Measurements from ENCODE around the gene RMND1. TPM values are rescaled to one million over a fixed set of nuclear protein-coding genes. Genes with fewer than 3 reads are reported as not detected.

The RMND1 gene
- total RNA-seq, 1 donor, result 56.5 TPM

GRCh38 chr6:151408858-151409257 lies 43.1 kb downstream of the RMND1 start:
- Histone ChIP-seq H3K79me2 (ENCODE audit: insufficient read depth, low read length) (peaks cover 56% of the 10 kb centered on the region), H3K4me3 (ENCODE audit: insufficient read depth, low read length) (no peak overlapping the region), H3K27ac (ENCODE audit: low read depth, low read length) (no peak overlapping the region), H3K9me3 (ENCODE audit: low read depth, low read length) (no peaks in the 10 kb centered on the region), H4K20me1 (ENCODE audit: insufficient read depth, low read length) (peaks cover 5% of the 10 kb centered on the region), H2AFZ (ENCODE audit: low read length) (no peak overlapping the region), H3K4me2 (ENCODE audit: insufficient read depth, low read length) (no peak overlapping the region), H3K27me3 (ENCODE audit: insufficient read depth, low read length) (no peaks in the 10 kb centered on the region), H3K36me3 (ENCODE audit: insufficient read depth, low read length) (peaks cover 57% of the 10 kb centered on the region), H3K4me1 (ENCODE audit: insufficient read depth, low read length) (no peaks in the 10 kb centered on the region)
- no peak for TF ChIP-seq CTCF (IDR thresholded peaks at IDR 0.05; ENCODE audit: extremely low read depth, low read depth, low read length)
- DNase-seq (ENCODE audit: insufficient read length, low spot score, missing footprints), result no peak

DNA sequence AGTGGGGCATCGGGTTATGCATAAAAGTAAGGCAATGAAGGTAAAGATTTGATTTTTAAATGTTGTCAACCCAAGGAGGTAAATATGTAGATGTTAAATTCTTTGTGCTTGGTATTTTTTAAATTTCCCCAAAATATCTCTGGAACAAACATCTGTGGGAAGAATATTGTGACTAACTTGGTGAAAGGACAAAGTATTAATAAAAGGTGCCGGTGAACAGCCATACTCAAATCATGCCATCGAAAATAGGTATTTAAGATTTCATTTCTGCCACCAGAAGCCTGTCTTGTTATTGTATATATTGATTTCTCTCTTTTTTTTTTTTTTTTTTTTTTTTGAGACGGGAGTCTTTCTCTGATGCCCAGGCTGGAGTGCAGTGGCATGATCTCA lies 48.0 kb downstream of the RMND1 start:
- no peaks in the 10 kb centered on the region for H3K9me3 ChIP-seq (ENCODE audit: low read depth, low read length)
- no peak for TF ChIP-seq CTCF (IDR thresholded peaks at IDR 0.05; ENCODE audit: extremely low read depth, low read depth, low read length)
- H2AFZ ChIP-seq (ENCODE audit: low read length), result no peak overlapping the region
- peaks cover 37% of the 10 kb centered on the region for H3K36me3 ChIP-seq (ENCODE audit: insufficient read depth, low read length)
- H3K79me2 ChIP-seq (ENCODE audit: insufficient read depth, low read length), result peaks cover 86% of the 10 kb centered on the region
- no peak overlapping the region for H3K27ac ChIP-seq (ENCODE audit: low read depth, low read length)
- no peaks in the 10 kb centered on the region for H3K27me3 ChIP-seq (ENCODE audit: insufficient read depth, low read length)
- peaks cover 12% of the 10 kb centered on the region for H3K4me1 ChIP-seq (ENCODE audit: insufficient read depth, low read length)
- DNase-seq (ENCODE audit: insufficient read length, low spot score, missing footprints), result peak; percentile 50
- peaks cover 34% of the 10 kb centered on the region for H4K20me1 ChIP-seq (ENCODE audit: insufficient read depth, low read length)
- no peak overlapping the region for H3K4me3 ChIP-seq (ENCODE audit: insufficient read depth, low read length)
- H3K4me2 ChIP-seq (ENCODE audit: insufficient read depth, low read length), result no peak overlapping the region

- Histone ChIP-seq H3K4me2 (ENCODE audit: insufficient read depth, low read length) (no peak overlapping the region), H3K4me3 (ENCODE audit: insufficient read depth, low read length) (no peak overlapping the region), H4K20me1 (ENCODE audit: insufficient read depth, low read length) (peaks cover 48% of the 10 kb centered on the region), H3K9me3 (ENCODE audit: low read depth, low read length) (no peaks in the 10 kb centered on the region), H3K27me3 (ENCODE audit: insufficient read depth, low read length) (no peaks in the 10 kb centered on the region), H3K27ac (ENCODE audit: low read depth, low read length) (no peak overlapping the region), H3K79me2 (ENCODE audit: insufficient read depth, low read length) (peaks cover 93% of the 10 kb centered on the region), H3K36me3 (ENCODE audit: insufficient read depth, low read length) (peaks cover 31% of the 10 kb centered on the region), H3K4me1 (ENCODE audit: insufficient read depth, low read length) (peaks cover 12% of the 10 kb centered on the region), H2AFZ (ENCODE audit: low read length) (no peak overlapping the region)
- no peak for DNase-seq (ENCODE audit: insufficient read length, low spot score, missing footprints)
- no peak for TF ChIP-seq CTCF (IDR thresholded peaks at IDR 0.05; ENCODE audit: extremely low read depth, low read depth, low read length)
Measured at GRCh38 chr6:151402228-151402627, 49.7 kb downstream of the RMND1 start.

DNA sequence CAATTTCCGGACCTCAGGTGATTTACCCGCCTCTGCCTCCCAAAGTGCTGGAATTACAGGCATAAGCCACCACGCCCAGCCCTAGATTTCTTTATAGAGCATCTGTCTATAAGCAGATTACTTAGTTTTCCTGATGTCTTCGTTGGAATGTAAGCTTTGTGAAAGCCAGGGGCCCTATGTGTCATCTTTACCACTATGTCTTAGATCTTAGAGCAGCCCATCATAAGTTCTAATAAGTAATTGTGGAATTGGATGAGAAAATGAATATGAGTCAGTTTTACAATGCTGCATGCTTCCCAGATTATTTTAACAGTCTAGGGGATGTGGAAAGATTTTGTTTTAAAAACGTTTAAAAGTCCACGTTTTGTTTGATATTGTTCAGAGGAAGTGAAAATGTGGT lies 51.5 kb downstream of the RMND1 start:
- no peaks in the 10 kb centered on the region for H3K9me3 ChIP-seq (ENCODE audit: low read depth, low read length)
- H3K79me2 ChIP-seq (ENCODE audit: insufficient read depth, low read length), result peaks cover 94% of the 10 kb centered on the region
- peak overlapping the region; percentile 9 for H3K4me2 ChIP-seq (ENCODE audit: insufficient read depth, low read length)
- H3K27ac ChIP-seq (ENCODE audit: low read depth, low read length), result peak overlapping the region; percentile 47
- peaks cover 26% of the 10 kb centered on the region for H3K36me3 ChIP-seq (ENCODE audit: insufficient read depth, low read length)
- no peak overlapping the region for H2AFZ ChIP-seq (ENCODE audit: low read length)
- peaks cover 12% of the 10 kb centered on the region for H3K4me1 ChIP-seq (ENCODE audit: insufficient read depth, low read length)
- TF ChIP-seq CTCF (IDR thresholded peaks at IDR 0.05; ENCODE audit: extremely low read depth, low read depth, low read length), result no peak
- peak; percentile 86 for DNase-seq (ENCODE audit: insufficient read length, low spot score, missing footprints)
- H3K27me3 ChIP-seq (ENCODE audit: insufficient read depth, low read length), result no peaks in the 10 kb centered on the region
- H4K20me1 ChIP-seq (ENCODE audit: insufficient read depth, low read length), result peaks cover 61% of the 10 kb centered on the region
- H3K4me3 ChIP-seq (ENCODE audit: insufficient read depth, low read length), result no peak overlapping the region

All from osteoblast (primary cell).